Motor neuron (in vitro differentiated cells): ENCODE data around the gene GALNT10. TPM values are rescaled to one million over a fixed set of nuclear protein-coding genes. Genes with fewer than 3 reads are reported as not detected.

Source experiments
- ATAC-seq, 8 experiments: fragments of 200-7000 bp; cut with Tn5 transposase; replicated peaks in 6 of 8; 2 replicates each; pipeline ENCODE4 v1.8.0; 2021; ENCODE audit warnings: mild to moderate bottlenecking in 8 of 8, moderate library complexity in 8 of 8
- H3K27ac ChIP-seq, 2 donors: fragments of 250-450 bp; sonication (Bioruptor Pico); 2 replicates each; pipeline ENCODE4 v1.9.0; 2021; ENCODE audit warnings: antibody characterized with exemption in 2 of 2, mild to moderate bottlenecking in 2 of 2, moderate library complexity in 1 of 2
- H3K4me1 ChIP-seq, 2 donors: fragments of 250-450 bp; sonication (Bioruptor Pico); replicated peaks in 1 of 2; 2 replicates each; pipeline ENCODE4 v1.6.1; 2021; ENCODE audit warnings: antibody characterized with exemption in 2 of 2, mild to moderate bottlenecking in 2 of 2, moderate library complexity in 1 of 2
- H3K4me3 ChIP-seq, 5 donors: fragments of 250-450 bp; sonication (Bioruptor Pico); 2 replicates each; pipeline ENCODE4 v1.9.0; 2021; ENCODE audit warnings: antibody characterized with exemption in 5 of 5, mild to moderate bottlenecking in 5 of 5, moderate library complexity in 4 of 5
- WGBS, 10 experiments: fragments of 450-650 bp; shearing (Covaris generic); methylation state at CpG; one replicate each; pipeline ENCODE4 v1.0.0; 2022; 5-methylcytosine and 5-hydroxymethylcytosine counted together
- in situ Hi-C, 9 experiments: fragments of 400-800 bp; cut with MboI; loops; one replicate each; pipeline ENCODE4 v1.15.0; 2021; ENCODE audit warnings: low sequenced_read_pairs in 9 of 9, low pct_unique_long_range_greater_than_20kb in 2 of 9; ENCODE audit not compliant: unreplicated experiment in 9 of 9
- total RNA-seq, 8 experiments: library from RNA; unstranded; fragments of 300-600 nt; gene quantifications; 2 replicates each; pipeline versions ENCODE4 v1.2.3 to v1.2.4, GENCODE V29; 2022

GALNT10 gene
- total RNA-seq, 8 experiments from 2014 or later: 2.8 to 33.3 (median 7.5) TPM

- no peak overlapping the region for H3K4me3 ChIP-seq
- no peak overlapping the region for H3K27ac ChIP-seq
- 0 to 100% (median 91%) methylated on average over 1 to 4 of the region's 4 CpGs for WGBS, 10 experiments
- H3K4me1 ChIP-seq: peaks cover 6 to 14% of the 10 kb centered on the region in 2 donors
- ATAC-seq: no peak
- in situ Hi-C loops: loop anchor here in 2 of 9 experiments (10.0 kb wide), 1 partner anchor 79 kb away; no protein-coding TSS in a partner anchor
Observed at GRCh38 chr5:154163327-154164248, 26.9 kb upstream of the GALNT10 start.

- no peak overlapping the region for H3K27ac ChIP-seq
- 9 to 91% (median 67%) methylated on average over 1 of the region's 1 CpG; no CpG with 5 or more reads in 3 of the 10 experiments for WGBS, 10 experiments
- H3K4me3 ChIP-seq: no peak overlapping the region
- ATAC-seq: no peak
- in situ Hi-C loops: loop anchor here in 2 of 9 experiments (10.0 kb wide), 1 partner anchor 79 kb away; no protein-coding TSS in a partner anchor
- H3K4me1 ChIP-seq: peaks cover 6 to 14% of the 10 kb centered on the region in 2 donors
Observed at GRCh38 chr5:154164249-154164581, 26.3 kb upstream of the GALNT10 start.

GRCh38 chr5:154165886-154166285 lies 24.6 kb upstream of the GALNT10 start:
- H3K27ac ChIP-seq: no peak overlapping the region
- 7 to 40% (median 16%) methylated on average over 1 to 8 of the region's 10 CpGs; no CpG with 5 or more reads in 5 of the 10 experiments for WGBS, 10 experiments
- no peak overlapping the region for H3K4me3 ChIP-seq
- peak in 7 of 8 experiments; percentile 33 to 79 (median 50) for ATAC-seq
- peaks cover 6 to 14% of the 10 kb centered on the region in 2 donors for H3K4me1 ChIP-seq
- in situ Hi-C loops: loop anchor here in 2 of 9 experiments (10.0 kb wide), 1 partner anchor 81 kb away; no protein-coding TSS in a partner anchor

- Histone ChIP-seq H3K27ac (no peak overlapping the region), H3K4me3 (no peak overlapping the region), H3K4me1 (peaks cover 6 to 20% of the 10 kb centered on the region in 2 donors)
- ATAC-seq: no peak
- in situ Hi-C loops: loop anchor here in 2 of 9 experiments (10.0 kb wide), 1 partner anchor 82 kb away; no protein-coding TSS in a partner anchor
- WGBS, 10 experiments: 44 to 100% (median 100%) methylated on average over 1 to 2 of the region's 2 CpGs; no CpG with 5 or more reads in 1 of the 10 experiments
Observed at GRCh38 chr5:154166901-154167791, 23.4 kb upstream of the GALNT10 start.

- peaks cover 6 to 13% of the 10 kb centered on the region in 2 donors for H3K4me1 ChIP-seq
- 8 to 100% (median 61%) methylated on average over 1 to 2 of the region's 2 CpGs; no CpG with 5 or more reads in 4 of the 10 experiments for WGBS, 10 experiments
- in situ Hi-C loops: loop anchor here in 2 of 9 experiments (10.0 kb wide), 1 partner anchor 84 kb away; no protein-coding TSS in a partner anchor
- peak in 4 of 8 experiments; percentile 44 to 86 (median 60) for ATAC-seq
- H3K27ac ChIP-seq: no peak overlapping the region
- no peak overlapping the region for H3K4me3 ChIP-seq
Observed at GRCh38 chr5:154168395-154168794, 22.1 kb upstream of the GALNT10 start.

GRCh38 chr5:154172785-154173184 lies 17.7 kb upstream of the GALNT10 start:
- Histone ChIP-seq H3K4me1 (peaks cover 0 to 8% of the 10 kb centered on the region in 2 donors), H3K4me3 (no peak overlapping the region), H3K27ac (no peak overlapping the region)
- WGBS, 10 experiments: 33 to 63% (median 63%) methylated on average over 1 of the region's 2 CpGs; no CpG with 5 or more reads in 7 of the 10 experiments
- ATAC-seq: no peak
- in situ Hi-C loops: no loop called here

GRCh38 chr5:154174091-154174490 lies 16.4 kb upstream of the GALNT10 start:
- ATAC-seq: peak in 4 of 8 experiments; percentile 30 to 60 (median 48)
- no peak overlapping the region for H3K4me3 ChIP-seq
- H3K4me1 ChIP-seq: peaks cover 0 to 15% of the 10 kb centered on the region in 2 donors
- H3K27ac ChIP-seq: no peak overlapping the region
- 20 to 100% (median 71%) methylated on average over 1 of the region's 1 CpG; no CpG with 5 or more reads in 3 of the 10 experiments for whole genome bisulfite sequencing, 10 experiments
- in situ Hi-C loops: no loop called here

GRCh38 chr5:154176181-154176580 lies 14.4 kb upstream of the GALNT10 start:
- peak in 1 of 8 experiments; percentile 10 for ATAC-seq
- in situ Hi-C loops: loop anchor here in 3 of 9 experiments (25.0 kb wide), 2 partner anchors 114 to 236 kb away; no protein-coding TSS in a partner anchor
- no peak overlapping the region for H3K27ac ChIP-seq
- H3K4me3 ChIP-seq: no peak overlapping the region
- peaks cover 0 to 15% of the 10 kb centered on the region in 2 donors for H3K4me1 ChIP-seq
- 0 to 100% (median 50%) methylated on average over 1 to 2 of the region's 2 CpGs; no CpG with 5 or more reads in 1 of the 10 experiments for WGBS, 10 experiments

GRCh38 chr5:154178661-154179060 lies 11.9 kb upstream of the GALNT10 start:
- peak in 1 of 8 experiments; percentile 21 for ATAC-seq
- in situ Hi-C loops: loop anchor here in 3 of 9 experiments (25.0 kb wide), 2 partner anchors 116 to 234 kb away; no protein-coding TSS in a partner anchor
- 0 to 90% (median 50%) methylated on average over 1 to 2 of the region's 2 CpGs; no CpG with 5 or more reads in 3 of the 10 experiments for WGBS, 10 experiments
- H3K4me1 ChIP-seq: peaks cover 0 to 9% of the 10 kb centered on the region in 2 donors
- H3K4me3 ChIP-seq: no peak overlapping the region
- no peak overlapping the region for H3K27ac ChIP-seq

GRCh38 chr5:154179846-154180710 lies 10.5 kb upstream of the GALNT10 start:
- 0 to 73% (median 50%) methylated on average over 1 to 10 of the region's 13 CpGs; no CpG with 5 or more reads in 3 of the 10 experiments for WGBS, 10 experiments
- Histone ChIP-seq H3K4me3 (no peak overlapping the region), H3K4me1 (peaks cover 0 to 6% of the 10 kb centered on the region in 2 donors), H3K27ac (no peak overlapping the region)
- in situ Hi-C loops: loop anchor here in 6 of 9 experiments (10.0 to 25.0 kb wide), 4 partner anchors 105 to 232 kb away; no protein-coding TSS in a partner anchor
- peak; percentile 60 to 98 (median 78) for ATAC-seq

- ATAC-seq: no peak
- no peak overlapping the region for H3K27ac ChIP-seq
- WGBS, 10 experiments: 67 to 100% (median 92%) methylated on average over 1 of the region's 1 CpG; no CpG with 5 or more reads in 4 of the 10 experiments
- in situ Hi-C loops: loop anchor here in 6 of 9 experiments (10.0 to 25.0 kb wide), 4 partner anchors 106 to 231 kb away; no protein-coding TSS in a partner anchor
- H3K4me3 ChIP-seq: no peak overlapping the region
- H3K4me1 ChIP-seq: peaks cover 0 to 6% of the 10 kb centered on the region in 2 donors
Observed at GRCh38 chr5:154181161-154181560, 9.4 kb upstream of the GALNT10 start.
